Mesendoderm (in vitro differentiated cells): ENCODE data around the gene NOXA1.

Experiments
- DNase-seq: peaks from one replicate; pipeline ENCODE4 v3.0.0; 2013
- H2AK5ac ChIP-seq: 2 replicates; pipeline ENCODE4 v1.6.1; 2013; ENCODE audit warnings: low read length, inconsistent platforms
- H2BK120ac ChIP-seq: 2 replicates; pipeline ENCODE4 v1.6.1; 2013; ENCODE audit warnings: low read depth, mild to moderate bottlenecking, low read length, moderate library complexity, mixed read lengths
- H2BK15ac ChIP-seq: replicated peaks from 2 replicates; pipeline ENCODE4 v1.6.1; 2013; ENCODE audit warnings: low read depth, mild to moderate bottlenecking, moderate library complexity
- H2BK5ac ChIP-seq: 2 replicates; pipeline ENCODE4 v1.6.1; 2013; ENCODE audit warnings: low read length, inconsistent platforms
- H3K18ac ChIP-seq: 2 replicates; pipeline ENCODE4 v1.6.1; 2013; ENCODE audit warnings: mild to moderate bottlenecking, low read length, mixed read lengths
- H3K23ac ChIP-seq: one replicate; pipeline ENCODE4 v1.6.1; 2013; ENCODE audit warnings: low read length
- H3K27ac ChIP-seq: 2 replicates; pipeline ENCODE4 v1.5.1; 2013; ENCODE audit warnings: low read depth, mild to moderate bottlenecking, inconsistent platforms, low read length, moderate library complexity
- H3K27me3 ChIP-seq: 2 replicates; pipeline ENCODE4 v1.6.1; 2013; ENCODE audit warnings: low read length, control low read depth, mild to moderate bottlenecking, inconsistent platforms; ENCODE audit not compliant: insufficient read depth, poor library complexity
- H3K36me3 ChIP-seq: 2 replicates; pipeline ENCODE4 v1.6.1; 2013; ENCODE audit warnings: low read length, inconsistent platforms; ENCODE audit not compliant: control insufficient read depth, insufficient read depth
- H3K4ac ChIP-seq: one replicate; pipeline ENCODE4 v1.6.1; 2013; ENCODE audit warnings: low read depth, mild to moderate bottlenecking, low read length, moderate library complexity
- H3K4me1 ChIP-seq: 2 replicates; pipeline ENCODE4 v1.6.1; 2013; ENCODE audit warnings: low read depth, low read length, inconsistent platforms; ENCODE audit not compliant: control insufficient read depth
- H3K4me2 ChIP-seq: 2 replicates; pipeline ENCODE4 v1.6.1; 2013; ENCODE audit warnings: low read length
- H3K4me3 ChIP-seq: 2 replicates; pipeline ENCODE4 v1.5.1; 2013; ENCODE audit warnings: mild to moderate bottlenecking, low read length
- H3K56ac ChIP-seq: one replicate; pipeline ENCODE4 v1.6.1; 2013; ENCODE audit warnings: low read length
- H3K79me1 ChIP-seq: 2 replicates; pipeline ENCODE4 v1.6.1; 2013; ENCODE audit warnings: low read length, inconsistent platforms
- H3K79me2 ChIP-seq: 2 replicates; pipeline ENCODE4 v1.6.1; 2013; ENCODE audit warnings: mild to moderate bottlenecking, low read length; ENCODE audit not compliant: control insufficient read depth, insufficient read depth
- H3K9ac ChIP-seq: 2 replicates; pipeline ENCODE4 v1.6.1; 2013; ENCODE audit warnings: low read length, inconsistent platforms
- H4K5ac ChIP-seq: one replicate; pipeline ENCODE4 v1.6.1; 2013; ENCODE audit warnings: low read length
- H4K8ac ChIP-seq: one replicate; pipeline ENCODE4 v1.6.1; 2013; ENCODE audit warnings: low read depth, mild to moderate bottlenecking, control low read depth, low read length, moderate library complexity
- WGBS: extraction: QIAGEN DNeasy Blood & Tissue Kit; methylation state at CpG from one replicate; pipeline ENCODE4 v1.1.7; 2013; ENCODE audit warnings: low lambda C conversion rate, missing lambda C conversion rate; ENCODE audit not compliant: insufficient coverage; ENCODE audit errors: extremely low coverage; 5-methylcytosine and 5-hydroxymethylcytosine counted together

NOXA1 gene

DNA sequence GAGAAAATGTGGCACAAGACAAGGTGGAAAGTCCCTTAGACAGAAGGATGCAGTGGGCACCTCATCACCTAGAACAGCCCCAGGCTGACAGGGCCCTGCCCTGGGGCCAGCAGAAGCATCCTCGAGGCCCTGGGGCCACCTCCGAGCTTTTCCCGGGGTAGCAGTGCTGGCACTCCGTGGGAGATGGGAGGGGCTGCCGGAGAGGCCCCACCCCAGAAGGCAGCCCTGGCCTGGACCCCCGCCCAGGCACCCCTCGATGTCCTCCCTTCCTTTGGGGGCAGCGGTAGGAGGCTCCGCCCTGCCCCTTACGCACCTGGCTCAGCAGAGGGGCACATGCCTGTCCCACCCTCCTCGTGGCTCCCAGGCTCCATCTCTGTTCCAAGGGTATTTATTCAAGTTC, 53.7 kb downstream of the NOXA1 start:
- H3K4ac ChIP-seq, result no peak overlapping the region
- no peak overlapping the region for H2BK15ac ChIP-seq
- no peak overlapping the region for H3K4me2 ChIP-seq
- no peak overlapping the region for H2BK120ac ChIP-seq
- H3K27ac ChIP-seq, result no peak overlapping the region
- no peak overlapping the region for H4K5ac ChIP-seq
- H3K36me3 ChIP-seq, result no peaks in the 10 kb centered on the region
- H3K23ac ChIP-seq, result no peak overlapping the region
- no CpG with 5 or more reads among the region's 11 CpGs for WGBS
- no peak overlapping the region for H3K56ac ChIP-seq
- no peak overlapping the region for H3K18ac ChIP-seq
- no peak overlapping the region for H3K9ac ChIP-seq
- H4K8ac ChIP-seq, result no peak overlapping the region
- H3K27me3 ChIP-seq, result no peaks in the 10 kb centered on the region
- no peak for DNase-seq
- H2BK5ac ChIP-seq, result no peak overlapping the region
- no peak overlapping the region for H2AK5ac ChIP-seq
- no peak overlapping the region for H3K4me3 ChIP-seq
- no peaks in the 10 kb centered on the region for H3K4me1 ChIP-seq
- H3K79me1 ChIP-seq, result no peaks in the 10 kb centered on the region
- H3K79me2 ChIP-seq, result no peaks in the 10 kb centered on the region

- Histone ChIP-seq H2BK120ac (no peak overlapping the region), H3K56ac (no peak overlapping the region)
- no CpG with 5 or more reads among the region's 29 CpGs for WGBS
Observed at GRCh38 chr9:137477778-137478612, 54.8 kb downstream of the NOXA1 start.

GRCh38 chr9:137478613-137478961, 55.4 kb downstream of the NOXA1 start:
- Histone ChIP-seq H3K27ac (no peak overlapping the region), H3K79me2 (no peaks in the 10 kb centered on the region), H3K18ac (no peak overlapping the region), H2AK5ac (no peak overlapping the region), H3K79me1 (no peaks in the 10 kb centered on the region), H3K4me2 (no peak overlapping the region), H4K8ac (no peak overlapping the region), H4K5ac (no peak overlapping the region), H3K4me3 (no peak overlapping the region), H3K9ac (no peak overlapping the region), H3K36me3 (no peaks in the 10 kb centered on the region), H2BK15ac (no peak overlapping the region), H3K27me3 (no peaks in the 10 kb centered on the region), H2BK120ac (no peak overlapping the region), H3K56ac (no peak overlapping the region), H2BK5ac (no peak overlapping the region), H3K4ac (no peak overlapping the region), H3K23ac (no peak overlapping the region), H3K4me1 (no peaks in the 10 kb centered on the region)
- DNase-seq, result no peak
- no CpG with 5 or more reads among the region's 11 CpGs for WGBS

More at GRCh38 chr9:137477778-137478612, 54.8 kb downstream of the NOXA1 start:
- Histone ChIP-seq H3K79me2 (no peaks in the 10 kb centered on the region), H3K4me2 (no peak overlapping the region), H3K27ac (no peak overlapping the region), H3K36me3 (no peaks in the 10 kb centered on the region), H4K8ac (no peak overlapping the region), H3K9ac (no peak overlapping the region), H3K27me3 (no peaks in the 10 kb centered on the region), H4K5ac (no peak overlapping the region), H3K18ac (no peak overlapping the region), H3K79me1 (no peaks in the 10 kb centered on the region), H3K4ac (no peak overlapping the region), H3K4me1 (no peaks in the 10 kb centered on the region), H3K23ac (no peak overlapping the region), H2BK5ac (no peak overlapping the region), H2AK5ac (no peak overlapping the region), H3K4me3 (no peak overlapping the region), H2BK15ac (no peak overlapping the region)
- DNase-seq, result no peak

GRCh38 chr9:137478962-137479861, 56.0 kb downstream of the NOXA1 start:
- Histone ChIP-seq H3K4me2 (no peak overlapping the region), H3K23ac (no peak overlapping the region), H2BK15ac (no peak overlapping the region), H3K4ac (no peak overlapping the region), H3K27ac (no peak overlapping the region), H3K79me2 (no peaks in the 10 kb centered on the region), H3K18ac (no peak overlapping the region), H3K9ac (no peak overlapping the region), H2BK5ac (no peak overlapping the region), H3K27me3 (no peaks in the 10 kb centered on the region), H2AK5ac (no peak overlapping the region), H4K5ac (no peak overlapping the region), H3K36me3 (no peaks in the 10 kb centered on the region), H2BK120ac (no peak overlapping the region), H3K56ac (no peak overlapping the region), H3K4me1 (no peaks in the 10 kb centered on the region), H4K8ac (no peak overlapping the region), H3K79me1 (no peaks in the 10 kb centered on the region), H3K4me3 (no peak overlapping the region)
- no CpG with 5 or more reads among the region's 36 CpGs for WGBS
- DNase-seq, result peak; percentile 70

DNA sequence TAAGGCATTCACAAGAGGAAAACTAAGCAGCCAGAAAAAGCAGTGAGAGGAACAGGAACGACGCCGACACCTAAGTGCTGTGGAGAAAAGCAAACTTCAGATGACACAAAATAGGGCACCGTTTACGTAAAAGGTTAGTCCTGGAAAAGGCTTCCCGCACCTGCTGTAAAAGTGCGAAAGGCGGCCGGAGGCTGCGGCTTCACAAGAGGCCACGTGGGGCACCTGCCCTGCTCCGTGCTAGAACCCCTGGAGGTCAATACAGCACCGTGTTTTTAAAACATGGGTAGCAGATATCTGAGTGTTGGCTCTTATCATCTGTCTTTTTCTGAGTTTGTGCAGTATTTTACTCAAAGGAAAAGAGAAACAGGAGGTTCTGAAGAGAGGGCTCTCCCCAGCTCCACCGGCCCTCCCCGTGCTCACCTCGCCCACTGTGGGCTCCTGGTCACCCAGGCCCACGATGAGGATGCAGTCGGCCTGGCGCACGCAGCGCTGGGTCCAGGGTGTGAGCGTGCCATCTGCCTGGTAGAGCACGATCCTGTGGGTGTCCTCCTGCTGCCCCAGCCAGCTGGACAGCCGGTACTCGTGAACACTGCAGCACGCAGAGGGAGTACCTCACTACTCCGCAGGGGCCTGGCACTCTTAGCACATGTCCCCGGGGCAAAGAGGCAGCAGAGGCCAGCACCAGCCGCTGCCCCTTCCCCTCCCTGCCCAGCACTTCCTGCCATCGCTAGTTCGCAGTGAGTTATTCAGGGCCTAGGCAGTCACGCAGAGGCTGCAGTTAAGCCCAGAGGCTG, 56.9 kb downstream of the NOXA1 start:
- Histone ChIP-seq H3K4me3 (no peak overlapping the region), H3K4me1 (no peaks in the 10 kb centered on the region), H3K27ac (no peak overlapping the region), H3K9ac (no peak overlapping the region), H2AK5ac (no peak overlapping the region), H3K36me3 (no peaks in the 10 kb centered on the region), H4K5ac (no peak overlapping the region), H3K56ac (no peak overlapping the region), H3K27me3 (no peaks in the 10 kb centered on the region), H3K23ac (no peak overlapping the region), H3K4me2 (no peak overlapping the region), H3K18ac (no peak overlapping the region), H2BK120ac (no peak overlapping the region), H2BK5ac (no peak overlapping the region), H3K4ac (no peak overlapping the region), H3K79me1 (no peaks in the 10 kb centered on the region), H3K79me2 (no peaks in the 10 kb centered on the region), H2BK15ac (no peak overlapping the region), H4K8ac (no peak overlapping the region)
- no CpG with 5 or more reads among the region's 32 CpGs for WGBS
- no peak for DNase-seq
